Activated T-helper 1 cell treated with Interleukin-2 at 50 U/mL for 16 hours (primary cell): ENCODE data around the gene SMIM32.

Experiments
- DNase-seq: peaks from one replicate; pipeline ENCODE4 v3.0.0-alpha.2; 2020; ENCODE audit warnings: low read depth

The SMIM32 gene

GRCh38 chr5:136207631-136208030 is 14.7 kb upstream of the SMIM32 start:
- no peak for DNase-seq

GRCh38 chr5:136206361-136206760 is 13.4 kb upstream of the SMIM32 start:
- no peak for DNase-seq

- no peak for DNase-seq
Measured at GRCh38 chr5:136205941-136206340, 13.0 kb upstream of the SMIM32 start.

GRCh38 chr5:136205061-136205702 is 12.2 kb upstream of the SMIM32 start:
- no peak for DNase-seq

- no peak for DNase-seq
Measured at GRCh38 chr5:136203303-136203922, 10.5 kb upstream of the SMIM32 start.

- DNase-seq, result no peak
Measured at GRCh38 chr5:136202469-136203205, 9.7 kb upstream of the SMIM32 start.

- DNase-seq, result no peak
Measured at GRCh38 chr5:136201870-136202269, 8.9 kb upstream of the SMIM32 start.

GRCh38 chr5:136200761-136201160 is 7.8 kb upstream of the SMIM32 start:
- DNase-seq, result no peak

GRCh38 chr5:136200130-136200529 is 7.2 kb upstream of the SMIM32 start:
- no peak for DNase-seq

- DNase-seq, result no peak
Measured at GRCh38 chr5:136199408-136199807, 6.4 kb upstream of the SMIM32 start.

GRCh38 chr5:136198453-136198852 is 5.5 kb upstream of the SMIM32 start:
- no peak for DNase-seq

- DNase-seq, result no peak
Measured at GRCh38 chr5:136197462-136198142, 4.6 kb upstream of the SMIM32 start.

GRCh38 chr5:136195971-136196820 is 3.2 kb upstream of the SMIM32 start:
- DNase-seq, result no peak

- DNase-seq, result no peak
Measured at GRCh38 chr5:136194576-136194975, 1.6 kb upstream of the SMIM32 start.

- DNase-seq, result no peak
Measured at GRCh38 chr5:136193322-136193935, 467 bp upstream of the SMIM32 start.

GRCh38 chr5:136192015-136192525 is 892 bp downstream of the SMIM32 start:
- DNase-seq, result no peak

GRCh38 chr5:136191304-136192014 is 1.5 kb downstream of the SMIM32 start:
- no peak for DNase-seq

GRCh38 chr5:136190904-136191303 is 2.1 kb downstream of the SMIM32 start:
- DNase-seq, result no peak

GRCh38 chr5:136190091-136190720 is 2.8 kb downstream of the SMIM32 start:
- DNase-seq, result no peak

- no peak for DNase-seq
Measured at GRCh38 chr5:136188859-136189258, 4.1 kb downstream of the SMIM32 start.
